DND-41 (cell line): ENCODE data around the gene AHCYL2.

Experiments
- CTCF ChIP-seq: IDR thresholded peaks from 2 replicates; pipeline ENCODE4 v1.5.1; 2012; ENCODE audit warnings: borderline replicate concordance, low read length, moderate library complexity, mild to moderate bottlenecking; ENCODE audit not compliant: poor library complexity, severe bottlenecking; ENCODE audit errors: extremely low read depth
- EZH2 ChIP-seq: IDR thresholded peaks from 3 replicates; pipeline ENCODE4 v1.6.1; 2012; ENCODE audit warnings: borderline replicate concordance, low read depth, mild to moderate bottlenecking, moderate library complexity, low read length, inconsistent platforms; ENCODE audit not compliant: severe bottlenecking

DNA sequence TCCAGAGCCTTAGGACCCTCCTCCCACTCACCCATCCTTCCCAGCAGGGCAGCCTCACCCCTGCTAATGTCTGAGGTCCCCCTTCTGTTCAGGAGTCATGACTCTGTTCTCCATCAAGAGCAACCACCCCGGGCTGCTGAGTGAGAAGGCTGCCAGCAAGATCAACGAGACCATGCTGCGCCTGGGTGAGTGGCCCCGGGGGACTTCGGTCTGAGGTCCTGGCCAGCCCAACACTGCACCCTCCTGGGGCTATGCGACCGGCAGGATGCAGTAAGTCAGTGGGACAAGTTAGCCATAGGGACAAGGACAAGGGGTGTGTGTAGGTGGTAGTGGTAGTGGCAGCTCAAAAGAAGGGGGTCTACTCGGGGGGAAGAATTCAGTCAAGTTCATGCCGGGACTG is 16.2 kb upstream of the AHCYL2 start:
- TF ChIP-seq CTCF (no peak), EZH2 (no peak)
